Measurements from ENCODE around the gene TRIM48. TPM values are rescaled to one million over a fixed set of nuclear protein-coding genes. Genes with fewer than 3 reads are reported as not detected.
"Not testable (repeated sequence)": the region's sequence is repeated elsewhere in the genome, so short reads cannot be mapped to it uniquely, and the experiment has no call there.

Gene TRIM48
- total RNA-seq (ENCODE audit: low replicate concordance) = not detected in 2 replicates

GRCh38 chr11:55261855-55262254, at the start of gene TRIM48:
TRIM48 (plus strand) TSS chr11:55262155; CDS start chr11:55262268, 113 bp downstream.
- not testable (repeated sequence) for DNase-seq (ENCODE audit: low read depth); H3K4me3 ChIP-seq (ENCODE audit: low read depth, low read length)

- H3K4me3 ChIP-seq (ENCODE audit: low read depth, low read length); DNase-seq (ENCODE audit: low read depth): not testable (repeated sequence)
Observed at GRCh38 chr11:55238316-55238715, 23.6 kb upstream of the TRIM48 start.

GRCh38 chr11:55263081-55263480, 1.1 kb downstream of the TRIM48 start:
- TF ChIP-seq CTCF (IDR thresholded peaks at IDR 0.05; ENCODE audit: insufficient read depth, low read length) = no peak
- no peak for DNase-seq (ENCODE audit: low read depth)
- H3K4me3 ChIP-seq (ENCODE audit: low read depth, low read length) = no peak overlapping the region

Small RNA genes lying within 50 kb of the gene (small RNA-seq; reads per million reads assigned to genes)
- gene AP005597.4 = not detected

Other genes with a start within 250 kb of the TRIM48 start
- not detected in 2 replicates for gene OR4A16, start 81.0 kb downstream of the TRIM48 start, total RNA-seq (ENCODE audit: low replicate concordance)
- not detected in 2 replicates for gene OR4A15, start 105.8 kb downstream of the TRIM48 start, total RNA-seq (ENCODE audit: low replicate concordance)